22Rv1 (cell line): ENCODE measurements around the gene SMCHD1.
"Not testable (repeated sequence)": the region's sequence is repeated elsewhere in the genome, so short reads cannot be mapped to it uniquely, and the experiment has no call there.

Experiments used
- ZFX ChIP-seq: fragments of 450-650 bp; IDR thresholded peaks from 2 replicates; pipeline ENCODE4 v1.6.1; 2017; ENCODE audit warnings: antibody characterized with exemption, borderline replicate concordance
- TF ChIP-seq, protein P1 (sequence below): fragments of 450-650 bp; IDR thresholded peaks from 2 replicates; pipeline ENCODE4 v1.5.1; 2017; ENCODE audit warnings: mild to moderate bottlenecking

DNA sequence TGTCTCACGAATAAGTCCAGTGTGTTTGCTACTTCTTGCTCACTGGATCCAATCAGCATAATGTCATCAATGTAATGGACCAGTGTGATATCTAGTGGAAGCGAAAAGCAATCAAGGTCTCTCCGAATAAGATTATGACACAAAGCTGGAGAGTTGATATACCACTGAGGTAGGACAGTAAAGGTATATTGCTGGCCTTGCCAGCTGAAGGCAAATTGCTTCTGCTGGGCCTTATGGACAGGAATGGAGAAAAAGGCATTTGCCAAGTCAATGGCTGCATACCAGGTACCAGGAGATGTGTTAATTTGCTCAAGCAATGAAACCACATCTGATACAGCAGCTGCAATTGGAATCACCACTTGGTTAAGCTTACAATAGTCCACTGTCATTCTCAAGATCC lies 180.6 kb downstream of the SMCHD1 start:
- TF ChIP-seq, protein P1, sequence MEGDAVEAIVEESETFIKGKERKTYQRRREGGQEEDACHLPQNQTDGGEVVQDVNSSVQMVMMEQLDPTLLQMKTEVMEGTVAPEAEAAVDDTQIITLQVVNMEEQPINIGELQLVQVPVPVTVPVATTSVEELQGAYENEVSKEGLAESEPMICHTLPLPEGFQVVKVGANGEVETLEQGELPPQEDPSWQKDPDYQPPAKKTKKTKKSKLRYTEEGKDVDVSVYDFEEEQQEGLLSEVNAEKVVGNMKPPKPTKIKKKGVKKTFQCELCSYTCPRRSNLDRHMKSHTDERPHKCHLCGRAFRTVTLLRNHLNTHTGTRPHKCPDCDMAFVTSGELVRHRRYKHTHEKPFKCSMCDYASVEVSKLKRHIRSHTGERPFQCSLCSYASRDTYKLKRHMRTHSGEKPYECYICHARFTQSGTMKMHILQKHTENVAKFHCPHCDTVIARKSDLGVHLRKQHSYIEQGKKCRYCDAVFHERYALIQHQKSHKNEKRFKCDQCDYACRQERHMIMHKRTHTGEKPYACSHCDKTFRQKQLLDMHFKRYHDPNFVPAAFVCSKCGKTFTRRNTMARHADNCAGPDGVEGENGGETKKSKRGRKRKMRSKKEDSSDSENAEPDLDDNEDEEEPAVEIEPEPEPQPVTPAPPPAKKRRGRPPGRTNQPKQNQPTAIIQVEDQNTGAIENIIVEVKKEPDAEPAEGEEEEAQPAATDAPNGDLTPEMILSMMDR, result not testable (repeated sequence)
- TF ChIP-seq ZFX, result not testable (repeated sequence)
